ENCODE data around the gene XIRP1.

The XIRP1 gene

DNA sequence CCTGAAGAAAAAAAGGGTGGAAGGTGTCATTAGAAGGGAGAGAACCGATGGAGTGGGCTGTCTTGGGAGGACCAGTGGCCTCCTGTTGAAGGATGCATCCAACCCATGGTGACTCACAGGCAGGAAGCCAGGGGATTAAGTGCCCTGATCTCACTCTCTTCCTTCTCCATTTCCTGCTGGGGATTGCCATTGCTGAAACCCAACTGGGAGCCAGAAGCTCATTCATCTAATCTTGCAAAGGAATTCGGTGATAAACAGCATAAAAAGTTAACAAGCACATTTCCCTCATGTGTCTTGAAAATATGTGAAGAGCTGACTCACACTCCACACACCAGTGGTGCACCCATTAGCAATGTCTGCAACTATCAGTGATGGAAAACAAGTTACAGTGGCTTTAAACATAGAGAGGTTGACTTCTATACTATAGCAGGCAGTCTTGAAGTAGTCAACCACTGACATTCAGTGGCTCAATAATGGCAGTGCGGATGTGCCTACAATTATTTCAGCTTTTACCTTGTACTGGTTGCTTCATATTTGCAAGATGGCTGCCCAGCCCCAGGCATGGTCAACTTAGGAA lies 26.2 kb downstream of the XIRP1 start:
- no peak for DNase-seq

DNA sequence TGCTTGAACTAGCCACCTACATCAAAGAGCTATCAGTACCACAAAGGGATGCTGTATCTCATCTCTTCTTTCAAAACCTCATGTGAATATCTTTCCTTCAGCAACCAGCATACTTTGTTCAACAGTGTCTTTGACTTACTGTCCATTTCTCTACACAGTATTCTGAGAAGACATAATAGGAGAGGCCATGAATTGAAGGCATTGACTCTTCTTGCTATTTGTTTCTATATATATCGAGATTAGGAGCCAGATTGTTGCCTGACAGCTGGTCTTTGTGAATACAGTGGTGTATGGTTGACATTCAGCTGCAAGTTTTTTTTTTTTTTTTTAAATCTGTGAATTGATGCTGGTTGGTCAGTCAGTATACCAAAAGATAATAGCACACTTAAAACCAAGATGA lies 26.9 kb downstream of the XIRP1 start:
- DNase-seq, result no peak

DNA sequence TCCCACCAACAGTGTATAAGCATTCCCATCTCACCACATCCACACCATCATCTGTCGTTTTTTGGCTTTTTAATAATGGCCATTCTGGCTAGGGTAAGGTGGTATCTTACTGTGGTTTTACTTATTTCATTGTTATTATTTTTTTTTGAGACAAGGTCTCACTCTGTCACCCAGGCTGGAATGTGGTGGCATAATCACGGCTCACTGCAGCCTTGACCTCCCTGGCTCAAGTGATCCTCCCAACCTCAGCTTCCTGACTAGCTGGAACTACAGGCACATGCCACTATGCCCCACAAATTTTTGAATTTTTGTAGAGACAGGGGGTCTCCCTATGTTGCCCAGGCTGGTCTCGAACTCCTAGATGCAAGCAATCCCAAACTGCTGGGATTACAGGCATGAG lies 28.0 kb downstream of the XIRP1 start:
- DNase-seq, result no peak

DNA sequence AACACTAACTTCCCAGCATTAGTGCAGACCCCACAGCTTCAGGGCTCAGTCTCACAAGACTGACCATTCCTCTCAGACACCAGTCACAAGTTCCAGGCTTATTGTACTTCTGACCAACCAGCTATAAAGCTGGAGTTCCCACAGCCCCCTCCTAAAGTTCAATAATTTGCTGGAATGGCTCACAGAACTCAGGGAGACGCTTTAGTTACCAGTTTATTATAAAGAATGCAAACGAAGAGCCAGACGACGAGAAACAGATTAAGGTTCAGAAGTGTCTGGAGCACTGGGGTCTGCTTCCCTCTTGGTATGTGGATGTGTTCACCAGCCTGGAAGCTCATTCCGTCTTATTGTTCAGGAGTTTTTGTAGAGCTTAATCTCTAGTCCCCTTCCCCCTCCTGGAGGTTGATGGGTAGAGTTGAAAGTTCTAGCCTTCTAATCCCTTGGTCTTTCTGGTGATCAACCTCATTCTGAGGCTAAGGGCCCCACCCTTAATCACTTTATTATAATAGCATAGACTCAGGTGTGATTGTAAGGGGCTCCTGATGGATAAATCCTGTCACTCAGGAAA lies 34.2 kb downstream of the XIRP1 start:
- no peak for DNase-seq

DNA sequence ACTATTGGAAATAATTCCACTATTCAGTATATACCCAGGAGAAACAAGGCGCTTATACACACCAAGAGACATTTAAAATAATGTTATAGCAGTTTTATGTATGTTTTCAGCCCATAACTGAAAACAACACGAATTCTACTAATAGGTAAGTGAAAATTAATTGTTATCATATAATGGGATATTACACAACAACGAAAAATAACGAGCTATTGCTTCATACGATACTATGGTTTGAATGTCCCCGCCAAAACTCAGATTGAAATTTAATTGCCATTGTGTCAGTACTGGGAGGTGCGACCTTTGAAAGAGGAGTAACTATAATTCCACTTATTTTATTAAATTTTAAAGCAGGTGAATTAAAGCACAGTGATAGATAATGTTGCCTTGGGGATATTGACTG lies 35.0 kb downstream of the XIRP1 start:
- no peak for DNase-seq

DNA sequence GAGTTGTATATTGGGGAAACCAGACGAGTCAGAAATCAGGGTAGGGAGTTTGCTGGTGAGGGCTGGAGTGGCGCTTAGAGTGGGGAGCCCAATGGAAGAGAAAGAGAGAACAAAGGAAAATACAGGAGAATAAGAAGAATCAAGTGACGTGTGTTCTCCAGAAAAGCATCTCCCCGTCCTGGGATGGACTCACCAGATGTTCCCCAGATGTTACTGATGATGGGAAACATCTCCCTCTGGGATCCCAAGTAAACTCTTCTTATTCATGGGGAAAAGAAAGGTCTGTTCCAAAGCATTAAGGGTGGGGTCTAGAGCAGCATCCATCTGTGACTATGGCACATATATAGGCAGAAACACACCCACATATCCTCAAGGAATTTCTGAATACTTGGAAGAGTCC lies 36.0 kb downstream of the XIRP1 start:
- no peak for DNase-seq

DNA sequence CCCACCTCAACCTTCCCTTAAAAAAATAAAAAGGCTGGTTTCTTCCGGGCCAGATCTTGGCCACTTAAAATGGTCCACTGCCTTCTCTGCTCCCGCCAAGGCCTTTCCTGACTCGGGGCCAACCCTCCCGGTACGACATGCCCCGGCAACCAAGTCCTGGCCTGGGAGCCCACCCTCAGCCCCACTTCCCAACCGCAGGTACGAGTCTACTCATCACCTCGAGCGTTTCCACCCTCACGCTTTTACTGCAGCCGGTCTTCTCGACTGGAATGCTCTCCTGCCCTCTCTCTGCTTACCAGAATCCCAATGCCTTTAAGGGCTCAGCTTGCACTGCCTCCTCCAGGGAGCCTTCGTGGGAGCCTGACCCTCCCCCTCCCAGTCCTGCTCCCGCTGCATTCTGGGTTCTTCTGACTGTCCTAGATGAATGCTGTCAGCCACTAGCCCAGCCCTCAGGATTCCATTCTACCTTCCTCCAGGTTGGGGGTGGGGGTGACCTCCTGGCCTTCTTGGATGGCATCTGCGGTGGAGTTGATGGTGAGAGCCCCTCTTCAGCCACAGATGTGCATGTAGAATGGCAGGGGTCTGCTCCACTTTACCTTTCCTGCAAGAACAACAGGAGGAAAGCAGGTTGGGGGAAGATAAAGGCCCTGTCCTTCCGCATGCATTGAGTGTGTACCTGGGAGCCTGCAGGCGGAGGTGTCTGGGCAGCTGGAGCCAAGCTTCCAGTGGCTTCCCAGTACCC lies 37.9 kb downstream of the XIRP1 start:
- DNase-seq, result no peak

DNA sequence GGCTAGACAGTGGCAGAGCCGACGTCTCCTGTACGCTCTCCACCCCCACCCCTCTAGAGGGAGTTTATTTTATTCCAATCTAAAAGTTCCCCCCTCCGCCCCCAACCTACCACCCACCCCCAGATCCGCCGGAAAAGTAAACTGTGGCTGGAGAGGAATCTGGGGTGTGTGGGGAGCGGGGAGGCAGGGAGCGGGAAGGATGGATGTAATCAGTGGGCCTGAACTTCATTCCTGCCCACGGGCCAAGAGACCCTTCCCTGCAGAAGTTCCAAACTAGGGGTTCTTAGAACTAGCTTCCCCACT lies 38.5 kb downstream of the XIRP1 start:
- DNase-seq, result no peak

DNA sequence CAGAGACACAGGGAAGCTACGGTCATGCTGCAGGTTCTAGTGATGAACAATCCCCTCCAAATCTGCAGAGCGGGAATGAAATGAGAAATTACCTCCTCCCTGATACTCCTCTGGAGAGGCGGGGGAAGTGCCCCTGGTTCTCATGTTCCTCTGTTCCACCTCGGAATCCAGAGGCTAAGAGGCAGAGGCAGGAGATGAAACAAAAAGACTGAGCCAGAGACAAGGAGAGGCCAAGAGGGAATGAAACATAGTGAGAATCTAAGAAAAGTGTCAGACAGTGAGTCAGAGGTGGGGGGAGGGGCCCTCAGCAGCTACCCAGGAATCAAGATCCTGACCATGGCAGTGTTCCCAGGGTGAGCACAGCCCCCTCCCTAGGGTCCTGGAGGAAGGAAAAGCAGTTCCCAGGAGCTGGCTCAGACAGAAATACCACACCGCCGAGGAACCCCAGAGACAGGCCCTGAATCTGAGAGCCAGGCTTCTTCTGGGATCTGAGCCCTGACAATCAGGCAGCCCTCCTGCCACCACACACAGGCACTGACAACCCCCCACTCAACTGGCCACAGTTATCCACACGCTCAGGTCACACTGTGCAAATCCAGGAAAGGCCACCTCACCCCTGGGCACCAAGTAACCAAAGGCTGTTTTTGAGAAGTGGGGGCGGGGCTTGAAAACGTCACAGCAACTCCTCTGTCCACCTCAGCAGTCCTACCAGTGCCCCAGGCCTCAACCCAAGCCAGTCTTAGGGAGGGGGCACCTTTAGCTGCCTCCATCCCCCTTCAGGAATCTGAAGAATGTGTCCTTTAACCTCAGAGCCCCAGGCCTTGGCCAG lies 41.4 kb downstream of the XIRP1 start:
- DNase-seq, result peak; percentile 53

DNA sequence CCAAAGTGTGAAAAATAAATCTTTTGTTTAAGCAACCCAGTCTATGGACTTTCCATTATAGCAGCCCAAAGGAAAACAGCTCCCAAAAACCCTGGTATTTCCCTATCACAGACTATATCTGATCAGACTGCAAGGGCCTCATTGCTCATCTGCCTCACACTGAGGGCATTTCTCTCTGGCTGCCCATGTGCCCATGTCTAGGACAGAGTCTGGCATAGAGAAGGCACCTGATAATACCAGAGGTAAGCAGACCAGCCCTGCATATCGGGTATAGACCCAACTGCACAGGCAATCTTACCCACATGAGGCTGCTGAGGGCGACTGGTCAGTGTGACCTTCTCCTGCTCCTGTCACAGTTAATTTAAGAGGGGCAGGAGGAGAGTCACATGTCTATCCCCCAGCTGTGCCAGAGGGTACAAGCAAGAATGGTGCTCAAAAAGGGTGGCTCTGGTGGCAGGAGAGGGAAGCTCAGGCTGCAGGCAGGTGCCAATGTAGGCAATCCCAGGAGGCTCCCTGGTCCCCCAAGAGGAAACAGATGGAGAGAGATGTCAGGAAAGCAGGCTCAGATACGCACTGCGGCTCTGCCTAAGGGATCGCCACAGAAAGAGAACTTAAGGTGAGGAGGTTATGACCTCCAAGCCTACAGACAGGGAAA lies 42.1 kb downstream of the XIRP1 start:
- no peak for DNase-seq

DNA sequence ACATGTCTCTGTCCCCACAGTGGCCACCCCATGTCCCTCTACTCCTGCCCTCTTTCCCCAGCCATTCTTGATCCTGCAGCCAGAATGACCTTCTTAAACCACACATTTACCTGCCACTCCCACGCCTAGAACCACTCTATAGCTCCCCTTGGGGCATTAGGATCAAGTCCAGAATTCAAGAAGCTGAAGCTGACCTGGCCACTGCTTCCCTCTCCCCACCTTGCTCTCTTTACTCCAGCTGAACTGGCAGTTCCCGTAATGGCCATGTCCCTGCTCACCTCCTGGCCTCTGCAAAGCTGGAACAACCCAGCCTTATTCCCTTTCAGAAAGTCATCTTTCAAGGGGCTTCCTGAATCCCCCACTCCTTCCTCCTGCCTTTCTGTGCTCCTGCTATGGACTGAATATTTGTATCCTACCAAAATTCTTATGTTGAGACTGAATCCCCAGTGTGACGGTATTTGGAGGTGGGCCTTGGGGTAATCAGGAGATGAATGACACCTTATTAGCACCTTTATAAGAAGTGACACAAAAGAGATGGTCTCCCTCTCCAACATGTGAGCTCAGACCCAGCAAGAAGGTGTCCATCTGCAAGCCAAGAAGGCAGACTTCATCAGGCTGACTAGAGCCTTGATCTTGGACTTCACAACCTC lies 42.8 kb downstream of the XIRP1 start:
- DNase-seq, result no peak

DNA sequence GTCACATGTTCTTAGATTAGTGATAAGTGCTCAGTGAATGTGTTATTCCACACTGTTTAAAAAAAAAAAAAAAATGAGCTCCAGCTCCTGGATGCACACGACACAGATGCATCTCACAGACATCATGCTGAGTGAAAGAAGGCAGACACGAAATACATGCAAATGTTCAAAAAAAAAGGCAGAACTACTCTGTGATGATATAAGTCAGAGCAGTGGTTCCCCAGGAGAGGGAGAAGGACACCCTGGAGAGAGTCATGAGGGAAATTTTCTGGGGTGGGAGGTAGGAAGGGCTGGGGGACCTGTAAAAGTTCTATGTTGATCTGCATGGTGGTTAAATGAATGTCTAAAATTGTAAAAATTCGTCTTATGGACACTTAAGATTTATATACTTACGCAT lies 43.3 kb downstream of the XIRP1 start:
- no peak for DNase-seq

DNA sequence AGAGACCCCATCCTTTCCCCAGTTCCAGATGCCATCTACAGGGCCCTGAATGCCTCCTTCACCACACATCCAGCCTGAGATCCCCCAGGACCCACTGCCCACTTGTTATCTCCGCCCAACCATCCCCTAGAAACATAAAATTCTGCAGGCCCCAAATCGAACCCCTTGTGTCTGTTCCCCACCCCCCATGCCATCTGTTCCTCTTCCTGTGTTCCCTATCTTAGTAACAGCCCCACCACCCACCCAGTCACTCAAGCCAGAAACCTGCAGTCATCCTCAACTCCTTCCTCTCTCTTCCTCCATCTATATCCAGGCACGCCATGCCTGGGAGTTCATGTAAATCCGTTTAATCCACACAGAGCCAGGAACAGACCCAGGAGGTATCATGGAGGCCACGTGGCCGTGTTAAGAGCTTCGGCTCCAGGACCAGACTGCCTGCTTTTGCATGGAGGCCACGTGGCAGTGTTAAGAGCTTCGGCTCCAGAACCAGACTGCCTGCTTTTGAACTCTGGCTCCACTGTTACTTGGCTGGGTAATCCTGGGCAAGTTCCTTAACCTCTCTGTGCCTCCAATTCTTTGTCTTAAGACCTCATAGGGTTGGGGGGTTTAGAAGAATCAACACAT lies 43.8 kb downstream of the XIRP1 start:
- no peak for DNase-seq

DNA sequence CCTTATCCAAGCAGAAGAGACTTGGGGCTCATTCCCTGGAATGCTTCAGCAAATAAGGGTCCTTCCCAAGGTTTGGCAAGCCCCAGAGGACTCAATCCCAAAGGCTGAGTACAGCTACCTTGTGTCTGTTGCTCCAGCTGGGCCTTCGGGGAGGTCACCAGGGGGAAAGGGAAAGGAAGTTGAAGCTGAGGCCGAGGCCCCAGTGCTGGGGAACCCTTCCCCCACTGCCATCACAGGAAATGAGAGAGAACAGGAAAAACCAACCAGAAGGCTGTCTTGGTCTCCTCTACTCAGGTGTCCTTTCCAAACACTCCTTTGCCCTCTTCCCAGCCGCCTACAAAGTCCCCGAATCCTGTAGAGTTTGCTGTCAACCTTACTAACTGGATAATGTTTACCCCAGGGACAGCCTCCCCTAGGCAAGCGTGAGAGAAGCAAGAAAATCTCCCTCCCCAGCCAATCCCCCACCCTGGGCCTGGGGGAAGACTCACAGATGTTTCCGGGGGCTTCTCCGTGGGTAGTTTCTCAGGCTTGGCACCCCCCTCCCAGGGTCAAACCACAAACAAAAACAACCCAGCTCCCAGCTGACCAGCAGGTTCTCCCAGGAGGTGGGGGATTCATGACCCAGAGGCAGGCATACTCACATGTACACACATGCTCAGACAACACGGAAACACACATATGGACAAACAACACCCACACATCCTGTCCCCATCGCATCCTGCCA lies 44.5 kb downstream of the XIRP1 start:
- DNase-seq, result peak; percentile 61

DNA sequence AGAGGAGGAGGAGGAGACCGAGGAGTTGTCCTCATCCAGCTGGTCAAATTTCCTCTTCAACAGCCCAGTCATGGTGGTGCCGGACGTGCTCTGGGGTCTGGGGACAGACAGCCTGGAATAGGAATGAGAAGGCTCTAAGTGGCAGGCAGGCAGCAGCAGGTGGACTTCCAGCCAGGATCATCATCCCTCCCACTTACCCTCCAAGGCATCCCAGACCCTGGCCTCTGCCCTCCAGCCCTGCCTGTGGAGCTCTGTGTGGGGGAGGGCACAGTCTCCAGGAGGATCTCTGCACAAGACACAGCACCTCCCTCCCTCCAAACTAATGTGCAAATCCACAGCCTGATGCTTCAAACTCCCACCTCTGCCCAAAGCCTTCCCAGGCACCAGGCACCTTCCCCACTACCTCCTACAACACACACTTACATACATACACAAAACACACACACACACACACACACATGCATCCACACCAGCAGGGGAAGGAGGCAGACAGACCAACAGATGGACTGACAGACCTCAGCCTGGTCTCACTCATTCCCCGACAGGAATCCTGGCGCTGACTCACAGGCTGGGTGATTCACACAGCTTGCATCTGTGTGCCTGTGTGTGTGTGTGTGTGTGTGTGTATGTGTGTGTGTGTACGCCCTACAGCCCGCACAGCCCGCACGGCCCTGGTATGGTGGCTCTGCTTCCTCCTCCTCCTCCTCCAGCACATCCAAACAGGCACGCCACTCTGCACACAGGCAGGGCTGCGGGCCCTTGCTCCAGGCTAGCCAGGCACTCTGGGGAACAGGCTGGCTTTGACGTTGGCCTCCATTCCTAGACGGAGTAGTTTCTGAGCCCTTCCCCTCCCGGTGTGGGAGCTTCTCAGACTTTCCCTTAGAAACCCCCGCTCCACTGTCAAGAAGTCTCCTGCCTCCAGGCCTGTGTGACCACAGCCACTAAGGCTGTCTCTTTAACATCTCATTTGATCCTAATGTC lies 45.5 kb downstream of the XIRP1 start:
- peak; percentile 68 for DNase-seq

DNA sequence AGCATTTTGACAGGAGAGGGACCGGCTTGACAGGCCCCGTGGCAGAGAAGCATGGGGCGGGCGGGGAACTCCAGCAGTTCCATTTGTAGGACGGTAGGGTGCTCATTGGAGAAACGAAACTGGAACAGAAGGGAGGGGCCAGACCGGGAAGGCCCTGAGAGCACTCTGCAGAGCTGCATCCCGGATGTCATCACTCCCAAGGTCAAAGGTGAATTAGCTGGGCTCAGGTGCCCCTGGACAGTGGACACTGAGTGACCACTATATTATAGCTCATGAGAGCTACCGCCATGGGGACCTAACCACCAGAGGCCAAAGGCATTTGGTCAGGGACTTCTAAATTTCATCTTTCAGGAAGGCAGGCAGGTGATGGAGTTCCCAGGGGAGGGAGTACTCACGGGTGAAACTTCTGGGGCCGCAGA lies 46.3 kb downstream of the XIRP1 start:
- no peak for DNase-seq

DNA sequence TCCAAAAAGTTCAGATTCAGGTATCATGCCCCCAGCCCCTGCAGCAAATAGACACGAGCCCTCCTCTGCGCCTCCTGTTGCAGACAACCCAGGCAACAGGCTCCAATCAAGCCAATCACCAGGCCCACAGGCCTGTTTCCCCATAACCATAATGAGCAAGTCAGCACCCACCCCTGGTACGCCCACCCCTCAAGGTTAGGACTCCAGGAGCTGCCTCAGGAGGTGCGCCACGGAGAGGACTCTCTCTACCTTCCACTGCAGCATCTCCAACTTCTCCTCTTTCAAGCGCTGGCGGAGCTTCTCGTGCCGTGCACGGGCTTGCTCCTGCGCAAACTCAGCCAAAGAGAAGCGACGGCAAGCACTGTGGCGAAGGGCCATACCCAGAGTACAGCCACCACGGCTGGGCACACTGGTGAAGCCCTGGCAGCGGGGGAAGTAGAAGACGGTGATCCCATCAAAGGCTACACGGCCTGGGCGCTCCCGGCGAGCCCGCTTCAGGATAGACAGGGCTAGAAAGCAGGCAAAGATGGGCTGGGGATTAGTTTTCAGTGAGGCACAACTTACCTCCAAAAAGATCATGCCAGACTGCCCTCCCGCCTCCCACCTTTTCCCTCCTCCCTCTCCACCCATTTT lies 47.5 kb downstream of the XIRP1 start:
- DNase-seq, result no peak

DNA sequence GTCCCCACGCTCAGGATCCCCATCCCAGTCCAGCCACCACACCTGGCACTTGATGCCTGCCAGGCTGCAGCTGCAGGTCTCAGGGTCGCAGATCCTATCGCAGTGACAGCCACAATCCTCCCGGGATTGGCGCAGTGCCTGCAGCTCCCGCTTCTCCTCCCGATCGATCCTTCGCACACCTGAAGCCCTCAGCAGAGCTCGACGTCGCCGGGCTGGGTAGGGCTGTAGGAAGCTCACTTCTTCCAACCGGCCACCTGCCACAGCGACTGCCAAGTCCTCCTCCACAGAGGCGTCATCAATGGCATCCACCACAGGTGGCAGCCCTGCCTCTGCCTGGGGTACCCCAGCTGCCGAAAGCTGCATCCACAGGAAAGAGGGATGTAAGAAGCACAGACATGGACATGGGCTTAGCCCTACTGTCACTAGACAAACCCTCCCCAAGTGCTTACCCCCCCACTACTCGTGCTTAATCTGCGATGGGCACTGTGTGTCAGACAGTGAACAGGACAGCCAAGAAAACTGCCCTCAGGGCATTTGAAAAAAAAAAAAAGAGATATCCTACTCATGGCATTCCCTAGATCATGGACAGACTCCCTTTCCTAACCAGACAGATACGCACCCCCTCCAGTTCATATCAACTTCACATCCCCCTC lies 48.2 kb downstream of the XIRP1 start:
- no peak for DNase-seq

All from CD4-positive, alpha-beta T cell treated with Interleukin-21 for 1 hour (primary cell).